K562 (cell line): ENCODE measurements around the gene RIC3. TPM values are rescaled to one million over a fixed set of nuclear protein-coding genes. Genes with fewer than 3 reads are reported as not detected.
A peak's percentile ranks its signal among the peaks of the same experiment; 100 is the strongest.

Experiments used
- BHLHE40 ChIP-seq: IDR thresholded peaks from 2 replicates; pipeline ENCODE4 v1.6.1; 2011; ENCODE audit warnings: low read length, improper control_type of control experiment
- FOXK1 ChIP-seq: sonication (generic); formaldehyde crosslinking; IDR thresholded peaks from 2 replicates; pipeline ENCODE4 v1.8.0; 2022; ENCODE audit warnings: missing genetic modification reagents, mild to moderate bottlenecking, borderline replicate concordance
- HEY1 ChIP-seq: fragments of 250-450 bp; sonication (Bioruptor Pico); IDR thresholded peaks from 2 replicates; pipeline ENCODE4 v1.5.0; 2020; ENCODE audit warnings: mild to moderate bottlenecking, moderate library complexity, borderline replicate concordance
- L3MBTL2 ChIP-seq: fragments of 450-650 bp; IDR thresholded peaks from 2 replicates; pipeline ENCODE4 v1.6.1; 2016; ENCODE audit warnings: mild to moderate bottlenecking, moderate library complexity
- NCOA1 ChIP-seq: fragments of 450-650 bp; IDR thresholded peaks from 2 replicates; pipeline ENCODE4 v1.6.1; 2016; ENCODE audit warnings: low read depth
- PCBP1 ChIP-seq: fragments of 200-400 bp; formaldehyde crosslinking; IDR thresholded peaks from 2 replicates; pipeline ENCODE4 v1.6.1; 2018; ENCODE audit warnings: mild to moderate bottlenecking, low read depth, low read length; ENCODE audit not compliant: poor library complexity, severe bottlenecking
- PHF21A ChIP-seq: fragments of 450-650 bp; IDR thresholded peaks from 2 replicates; pipeline ENCODE4 v1.6.1; 2017; ENCODE audit warnings: low read depth, borderline replicate concordance
- PTRF ChIP-seq: fragments of 450-650 bp; IDR thresholded peaks from 2 replicates; pipeline ENCODE4 v1.6.1; 2016; ENCODE audit warnings: mild to moderate bottlenecking, missing genetic modification characterization, missing compliant biosample characterization
- RBM22 ChIP-seq: fragments of 200-400 bp; formaldehyde crosslinking; IDR thresholded peaks from 2 replicates; pipeline ENCODE4 v1.6.1; 2018; ENCODE audit warnings: low read length, low read depth; ENCODE audit not compliant: poor library complexity, severe bottlenecking
- SIX5 ChIP-seq, 2 experiments: IDR thresholded peaks; 2 replicates each; pipeline ENCODE4 v1.6.1; 2011; ENCODE audit warnings: low read length in 2 of 2, borderline replicate concordance in 1 of 2, low read depth in 1 of 2, mild to moderate bottlenecking in 1 of 2, moderate library complexity in 1 of 2; ENCODE audit not compliant: insufficient read depth in 1 of 2
- SMARCE1 ChIP-seq: fragments of 450-650 bp; IDR thresholded peaks from 2 replicates; pipeline ENCODE4 v1.7.1; 2016; ENCODE audit warnings: mild to moderate bottlenecking
- TFAP4 ChIP-seq: sonication (generic); formaldehyde crosslinking; IDR thresholded peaks from 2 replicates; pipeline ENCODE4 v1.8.0; 2022; ENCODE audit warnings: missing genetic modification reagents, mild to moderate bottlenecking, moderate library complexity, borderline replicate concordance
- ZNF398 ChIP-seq: fragments of 250-450 bp; sonication (Bioruptor Pico); IDR thresholded peaks from 2 replicates; pipeline ENCODE4 v1.8.0; 2021; ENCODE audit warnings: moderate library complexity, mild to moderate bottlenecking, inconsistent platforms
- ZNF408 ChIP-seq: fragments of 250-450 bp; sonication (Bioruptor Pico); IDR thresholded peaks from 2 replicates; pipeline ENCODE4 v1.4.0; 2020; ENCODE audit warnings: low read depth, mild to moderate bottlenecking, moderate library complexity
- polyA plus RNA-seq, 8 experiments: library from polyadenylated mRNA; depleted of rRNA in 4 of 8; stranded (reverse) in 5 of 8; unstranded in 3 of 8; fragments of >200 nt; fragmentation: Nextera tagmentation in 2 of 8; fragmentation: Illumina TruSeq in 1 of 8; extraction: Ambion mirVana in 2 of 8; extraction: Trizol in 1 of 8; gene quantifications; 2 replicates each; pipeline versions ENCODE4 v1.2.1 to v1.2.3, GENCODE V29; 2011 to 2014; ENCODE audit warnings: inconsistent platforms in 1 of 8, missing spikeins in 1 of 8
- total RNA-seq, 7 experiments: library from RNA; depleted of rRNA in 6 of 7; stranded (reverse); fragments of >200 nt in 6 of 7; fragmentation: Illumina TruSeq in 2 of 7; extraction: Trizol in 2 of 7; gene quantifications; 2 replicates each; pipeline versions ENCODE4 v1.2.1 to v1.2.3, GENCODE V29; 2011 to 2021; ENCODE audit warnings: low replicate concordance in 1 of 7

Gene RIC3
- total and polyA plus RNA-seq, 9 of the 15 experiments (the other 6 are each of a cell fraction or from before 2014, with no cell fraction given), result 0.03 to 0.16 (median 0.05) TPM; not detected in 4

GRCh38 chr11:8068605-8069221 lies 100.1 kb downstream of the RIC3 start (continued):
- TF ChIP-seq PTRF (tag), result no peak
- TF ChIP-seq NCOA1, result no peak
- TF ChIP-seq PCBP1, result no peak
- no peak for TF ChIP-seq TFAP4 (CRISPR knock-in tag)
- TF ChIP-seq RBM22, result no peak
- TF ChIP-seq SMARCE1, result no peak
- TF ChIP-seq SIX5 (IDR thresholded peaks at IDR 0.05; ENCODE audit: borderline replicate concordance in 1 of 2, insufficient read depth in 1 of 2, low read depth in 1 of 2, low read length in 2 of 2), result no peak
- TF ChIP-seq HEY1 (CRISPR knock-in tag), result no peak
- no peak for TF ChIP-seq FOXK1 (CRISPR knock-in tag)
- TF ChIP-seq L3MBTL2, result no peak
- no peak for TF ChIP-seq ZNF398
- TF ChIP-seq ZNF408 (CRISPR knock-in tag), result no peak
- TF ChIP-seq PHF21A, result no peak
- 0 out of 2 replicates have a peak, but pooled peaks have one; percentile 37 for TF ChIP-seq BHLHE40
- TF ChIP-seq, all 486 proteins: peak for 21
